CD4-positive, alpha-beta T cell treated with Interferon alpha-2 for 1 hour (primary cell): ENCODE measurements around the gene AMBRA1.

Source experiments
- DNase-seq, 2 donors: peaks; one replicate each; pipeline ENCODE4 v3.0.0-alpha.2; 2020 to 2022

The AMBRA1 gene

DNA sequence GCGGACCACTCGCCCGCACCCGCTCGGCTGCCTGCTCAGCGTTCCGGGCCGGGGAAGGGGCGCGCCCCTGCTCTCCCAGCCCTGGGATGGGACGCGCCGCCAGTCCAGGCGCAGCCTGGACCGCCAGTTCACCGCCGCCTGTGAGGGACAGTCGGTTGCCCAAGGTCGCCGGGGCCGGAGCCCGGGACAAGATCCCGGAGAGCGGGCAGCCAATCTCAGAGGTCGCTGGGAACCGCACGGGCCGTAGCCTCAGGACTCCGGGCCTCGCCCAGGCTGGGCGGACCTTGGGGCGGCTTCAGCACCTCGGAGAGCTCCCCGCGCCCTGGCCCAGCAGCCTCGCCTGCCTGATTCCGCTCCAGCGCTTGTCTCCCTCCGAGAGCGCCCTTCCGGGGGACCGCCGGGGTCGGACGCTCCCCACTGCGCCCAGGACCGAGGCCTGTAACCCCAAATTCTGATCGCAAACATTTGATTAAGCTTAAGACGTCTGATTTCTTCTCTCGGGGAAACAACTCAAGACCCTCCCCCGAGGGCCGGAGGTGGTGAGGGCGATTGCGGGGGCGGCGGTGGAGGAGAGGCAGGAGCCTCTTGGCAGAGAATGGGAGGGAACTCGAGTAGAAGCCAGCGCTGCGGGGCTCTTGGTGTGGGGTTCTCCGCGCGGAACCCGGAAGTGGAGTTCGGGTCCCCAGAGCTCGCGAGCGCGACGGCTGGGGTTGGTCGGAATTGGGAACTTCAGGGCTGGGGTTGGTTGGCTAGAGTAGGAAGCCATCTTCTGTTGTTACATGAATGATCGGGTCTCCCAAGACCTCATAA is 201.2 kb downstream of the AMBRA1 start:
- peak; percentile 69 to 81 for DNase-seq

DNA sequence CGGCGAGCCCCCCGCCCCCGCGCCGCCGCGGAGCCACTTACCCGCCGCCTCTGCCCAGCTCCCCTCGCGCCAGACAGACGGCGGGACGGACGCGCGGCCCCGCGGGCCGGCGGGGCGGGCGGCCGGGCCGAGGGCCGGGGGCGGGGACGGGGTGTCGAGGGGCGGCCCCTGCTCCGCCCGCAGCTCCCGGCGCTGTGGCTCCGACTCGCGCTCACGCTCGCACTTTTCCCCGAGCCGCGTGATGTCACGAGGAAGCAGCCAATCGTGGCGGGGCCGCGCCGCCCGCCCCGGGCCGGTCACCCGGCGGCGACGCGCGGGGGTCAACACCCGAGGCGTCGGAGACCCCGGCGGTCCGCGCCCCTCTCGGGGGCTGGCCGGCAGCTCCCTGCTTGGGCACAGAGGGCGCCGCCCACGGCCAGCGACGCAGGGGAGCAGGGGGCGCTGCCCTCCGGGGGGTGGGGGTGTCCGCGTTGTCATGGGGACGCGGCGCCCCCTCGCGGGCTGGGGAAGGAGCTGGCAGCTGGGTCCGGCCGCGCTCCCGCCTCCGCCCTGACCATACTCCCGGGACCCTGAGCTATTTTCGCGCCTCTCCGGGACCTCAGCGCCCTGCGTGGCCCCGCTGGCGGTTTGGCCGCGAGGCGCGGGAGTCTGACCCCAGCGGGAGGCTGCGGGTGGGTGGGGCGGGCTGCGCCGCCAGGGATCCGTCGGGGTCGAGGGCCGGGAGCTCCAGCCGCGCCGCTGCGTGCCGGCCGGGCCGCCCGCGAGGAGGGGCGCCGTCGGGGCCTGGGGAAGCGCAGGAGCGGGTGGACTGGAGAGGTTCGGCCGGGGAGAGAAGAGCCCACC is 202.0 kb downstream of the AMBRA1 start, which contains the start of gene CHRM4:
TSS of gene CHRM4 (minus strand) at position 199 of the 843 bp plus-strand sequence. CDS start 5,219 bp downstream, outside the sequence.
- no peak for DNase-seq

DNA sequence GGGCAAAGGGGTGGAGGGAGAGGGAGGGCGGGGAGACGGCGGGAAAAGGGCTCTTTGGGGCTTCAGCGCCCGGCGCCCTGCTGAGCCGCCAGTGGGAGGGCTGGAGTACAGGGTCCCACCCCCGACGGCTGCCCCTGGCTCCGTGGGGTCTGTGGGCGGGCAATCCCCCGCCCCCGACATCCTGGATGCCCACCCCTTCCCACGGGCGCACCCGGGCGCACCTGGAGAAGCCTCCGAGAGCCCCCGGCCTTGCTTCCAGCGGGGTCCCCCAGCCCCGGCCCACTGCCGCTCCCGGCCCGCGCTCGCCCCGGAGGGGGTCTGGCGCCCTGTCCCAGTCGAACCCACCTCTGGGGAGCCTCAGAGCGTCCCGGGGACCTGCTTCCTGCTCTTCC is 202.6 kb downstream of the AMBRA1 start:
- no peak for DNase-seq

DNA sequence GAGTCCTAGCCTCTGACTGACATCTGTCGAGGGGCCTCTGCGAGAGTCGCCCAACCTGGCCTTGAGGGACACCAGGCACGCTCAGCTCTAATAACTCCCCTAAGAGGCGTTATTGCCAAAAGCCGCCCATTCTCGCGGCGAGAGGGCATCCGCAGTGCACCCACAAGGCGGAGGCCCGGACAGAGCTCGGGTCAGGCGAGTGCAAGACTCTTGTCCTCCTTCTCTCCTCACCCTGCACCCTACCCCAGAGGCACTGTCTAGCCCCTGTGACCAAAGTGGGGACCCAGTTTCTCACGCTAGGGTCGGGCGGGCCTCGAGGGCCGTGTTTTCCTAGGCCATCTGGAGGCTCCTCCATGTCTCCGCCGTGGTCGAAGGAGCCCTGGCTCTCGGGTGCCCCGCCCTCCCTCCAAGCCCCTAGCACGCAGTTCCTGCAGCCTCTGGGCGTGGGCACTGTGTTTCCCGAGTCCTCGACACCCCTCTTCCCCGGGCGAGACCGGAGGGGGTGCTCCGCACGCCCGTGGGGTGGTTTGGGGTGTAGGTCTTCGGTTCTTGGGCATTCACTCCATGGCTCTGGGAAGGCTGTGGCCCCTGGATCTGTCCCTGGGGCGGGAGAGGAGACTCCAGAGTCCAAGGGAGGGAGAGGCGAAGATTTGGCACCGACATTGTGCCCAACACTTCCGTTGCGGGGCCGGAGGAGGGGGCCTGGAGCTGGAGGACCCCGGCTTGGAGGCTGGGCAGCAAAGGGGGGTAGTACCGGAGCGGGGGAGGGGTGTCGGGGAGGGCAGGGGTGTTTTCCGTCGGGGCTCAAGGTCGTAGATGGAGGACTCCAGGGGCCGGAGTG is 203.3 kb downstream of the AMBRA1 start:
- no peak for DNase-seq

DNA sequence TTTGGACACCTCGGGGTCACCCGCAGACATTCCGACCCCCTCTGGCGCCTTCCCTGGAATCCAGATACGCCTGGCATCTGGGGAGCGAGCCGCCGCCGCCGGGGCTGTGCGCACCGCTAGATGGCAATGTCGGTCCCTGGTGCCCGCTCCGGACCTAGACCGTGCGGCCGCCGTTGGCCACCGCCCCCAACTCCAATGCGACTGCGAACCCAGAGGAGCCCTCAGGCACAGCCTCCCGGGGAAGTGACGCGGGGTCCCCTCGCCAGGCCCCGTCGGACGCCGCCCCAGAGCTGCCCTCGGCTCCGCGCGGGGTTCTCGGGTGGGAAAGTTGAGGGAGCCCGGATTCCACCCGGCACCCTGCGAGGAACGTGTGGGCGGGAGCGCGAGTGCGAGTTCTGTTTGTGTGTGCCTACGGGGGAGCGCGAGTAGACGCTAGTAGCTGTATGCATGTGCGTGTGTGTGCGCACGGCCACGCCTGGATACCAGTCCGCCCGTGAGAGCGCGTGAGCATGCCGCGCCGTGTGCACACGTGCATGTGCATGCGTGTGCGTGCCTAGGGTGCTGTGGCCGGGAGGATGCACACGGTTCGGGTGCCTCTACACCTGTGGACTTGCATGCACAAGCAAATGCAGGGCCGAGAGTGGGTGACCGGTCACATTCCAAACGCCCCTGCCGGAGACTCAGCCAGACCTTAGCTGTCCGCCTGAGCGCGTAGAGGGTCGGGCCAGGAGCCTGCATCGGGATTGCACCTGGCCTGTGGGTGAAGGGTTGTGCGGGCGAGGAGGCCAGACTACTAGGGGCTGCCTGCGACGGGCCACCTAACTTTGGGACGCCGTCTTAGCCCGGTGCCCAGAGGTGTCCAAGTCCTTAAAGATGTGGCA is 204.1 kb downstream of the AMBRA1 start:
- peak in 1 of 2 donors; percentile 17 for DNase-seq

DNA sequence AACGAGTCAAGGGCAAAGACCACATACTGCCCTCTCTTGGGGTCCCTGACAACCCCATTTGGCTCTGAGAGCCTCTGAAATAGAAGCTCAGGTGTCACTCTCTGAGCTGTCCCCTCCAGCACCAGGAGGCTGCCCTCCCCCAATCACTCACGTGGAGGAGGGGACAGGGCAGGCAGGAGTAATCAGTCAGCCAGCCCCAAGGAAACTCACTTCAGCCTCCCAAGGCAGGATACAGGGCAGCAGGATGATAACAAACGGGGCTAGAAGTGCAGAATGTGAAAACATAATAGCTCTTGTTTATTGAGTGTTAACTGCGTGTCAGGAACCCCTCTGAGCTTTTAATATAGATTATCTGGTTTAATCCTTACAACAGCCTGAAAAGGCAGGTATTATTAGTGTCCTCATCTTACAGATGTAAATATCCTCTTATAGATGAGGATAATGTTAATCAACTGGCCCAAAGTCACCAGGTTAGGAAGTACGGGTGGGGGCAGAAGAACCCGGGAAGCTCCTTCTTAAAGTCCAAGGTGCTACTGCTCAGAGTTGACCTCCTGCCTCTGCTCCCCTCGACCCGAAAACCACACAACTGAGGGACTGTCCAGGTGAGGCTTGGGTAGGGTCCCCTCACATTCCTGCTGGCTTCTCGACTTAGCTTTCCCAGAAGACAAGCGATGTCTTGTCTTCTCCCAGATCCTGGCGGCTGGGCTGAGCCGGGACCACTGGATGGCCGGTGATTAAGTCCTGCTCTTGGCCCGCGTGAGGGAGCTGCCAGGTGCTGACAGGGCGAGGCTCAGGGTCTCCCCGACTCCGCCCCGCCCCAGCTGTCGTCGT is 205.0 kb downstream of the AMBRA1 start:
- no peak for DNase-seq

DNA sequence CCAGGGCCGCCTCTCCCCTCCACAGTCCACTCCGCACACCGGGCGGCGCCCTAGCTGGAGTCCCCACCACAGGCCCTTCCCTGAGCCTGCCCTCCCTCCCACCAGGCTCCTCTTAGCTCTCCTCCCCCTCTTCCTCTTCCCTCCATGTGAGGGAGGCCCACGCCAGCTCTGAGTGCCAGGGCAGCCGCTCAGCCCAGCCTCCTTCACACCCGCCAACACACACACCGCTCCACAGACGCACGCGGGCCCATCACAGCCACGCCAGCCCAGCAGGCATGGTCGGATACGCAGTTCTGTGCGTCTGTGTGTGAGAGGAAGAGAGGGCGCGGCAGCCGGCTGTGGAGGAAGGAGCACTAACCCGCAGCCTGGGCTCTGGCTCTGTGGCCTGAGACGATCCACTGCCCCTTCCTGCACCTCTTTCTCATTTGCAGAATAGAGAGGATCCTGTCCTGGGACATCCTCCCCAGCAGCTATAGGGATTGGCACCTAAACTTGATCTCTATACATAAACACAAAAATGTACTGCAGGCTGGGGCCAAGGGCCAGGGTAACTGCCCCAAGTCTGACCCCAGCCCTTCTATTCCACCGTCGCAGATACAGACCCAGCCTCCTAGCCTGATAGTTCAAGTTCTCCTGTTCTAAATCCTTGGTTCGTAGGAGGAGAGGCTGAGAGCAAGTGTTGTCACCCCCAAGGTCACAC is 205.8 kb downstream of the AMBRA1 start:
- no peak for DNase-seq

DNA sequence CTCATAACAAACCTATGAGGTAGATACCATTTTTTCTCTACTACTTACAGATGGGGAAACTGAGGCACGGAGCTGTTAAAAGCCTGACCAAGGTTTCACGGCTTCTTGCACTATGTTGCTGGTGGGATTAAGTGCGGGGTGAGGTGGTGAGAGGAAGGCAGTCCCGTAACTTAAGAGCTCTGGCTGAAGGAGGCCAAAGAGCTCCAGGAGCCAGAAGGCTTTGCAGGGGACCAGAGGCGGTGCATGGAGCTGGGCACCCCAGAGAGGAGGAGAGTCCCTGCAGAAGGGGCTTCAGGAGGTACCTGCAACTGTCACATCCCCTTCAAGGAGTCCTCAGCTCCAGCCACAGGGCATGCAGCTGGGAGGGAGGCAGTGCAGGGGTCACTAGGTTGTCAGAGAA is 206.4 kb downstream of the AMBRA1 start:
- DNase-seq, result no peak

DNA sequence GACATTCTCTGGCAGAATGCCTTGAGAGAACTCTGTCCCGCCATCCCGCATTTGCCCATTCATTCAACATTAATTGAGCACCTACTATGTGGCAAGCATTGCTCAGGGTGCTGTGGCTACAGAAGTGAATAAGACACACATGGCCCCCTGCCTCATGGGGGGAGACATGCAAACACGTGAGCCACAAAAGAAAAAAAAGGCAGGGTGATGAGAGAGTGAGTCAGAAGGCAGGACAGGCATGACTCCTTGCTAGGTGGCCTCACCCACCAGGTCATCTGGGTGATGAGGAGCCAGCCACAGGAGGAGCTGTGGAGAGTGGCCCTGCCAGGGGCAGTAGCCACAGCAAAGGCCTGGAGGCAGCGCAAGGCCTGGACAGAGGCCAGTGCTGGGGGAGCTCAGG is 207.1 kb downstream of the AMBRA1 start:
- DNase-seq, result no peak

DNA sequence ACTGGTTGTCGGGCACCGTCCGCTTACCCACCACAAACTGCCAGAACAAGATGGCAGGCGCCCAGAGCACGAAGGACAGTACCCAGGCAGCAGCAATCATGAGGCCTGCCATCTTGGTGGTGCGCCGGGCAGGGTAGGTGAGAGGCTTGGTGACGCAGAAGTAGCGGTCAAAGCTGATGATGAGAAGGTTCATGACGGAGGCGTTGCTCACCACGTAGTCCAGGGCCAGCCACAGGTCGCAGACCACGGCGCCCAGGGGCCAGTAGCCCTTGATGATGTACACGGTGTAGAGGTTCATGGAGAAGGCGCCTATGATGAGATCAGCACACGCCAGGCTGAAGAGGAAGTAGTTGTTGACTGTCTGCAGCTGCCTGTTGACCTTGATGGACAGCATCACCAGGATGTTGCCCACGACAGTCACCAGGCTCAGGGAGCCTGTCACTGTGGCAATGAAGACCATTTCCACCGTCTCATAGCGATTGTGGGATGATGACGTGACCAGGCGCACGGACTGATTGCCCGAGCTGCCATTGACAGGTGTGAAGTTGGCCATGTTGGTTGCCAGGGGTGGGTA is 207.7 kb downstream of the AMBRA1 start:
- DNase-seq, result no peak

DNA sequence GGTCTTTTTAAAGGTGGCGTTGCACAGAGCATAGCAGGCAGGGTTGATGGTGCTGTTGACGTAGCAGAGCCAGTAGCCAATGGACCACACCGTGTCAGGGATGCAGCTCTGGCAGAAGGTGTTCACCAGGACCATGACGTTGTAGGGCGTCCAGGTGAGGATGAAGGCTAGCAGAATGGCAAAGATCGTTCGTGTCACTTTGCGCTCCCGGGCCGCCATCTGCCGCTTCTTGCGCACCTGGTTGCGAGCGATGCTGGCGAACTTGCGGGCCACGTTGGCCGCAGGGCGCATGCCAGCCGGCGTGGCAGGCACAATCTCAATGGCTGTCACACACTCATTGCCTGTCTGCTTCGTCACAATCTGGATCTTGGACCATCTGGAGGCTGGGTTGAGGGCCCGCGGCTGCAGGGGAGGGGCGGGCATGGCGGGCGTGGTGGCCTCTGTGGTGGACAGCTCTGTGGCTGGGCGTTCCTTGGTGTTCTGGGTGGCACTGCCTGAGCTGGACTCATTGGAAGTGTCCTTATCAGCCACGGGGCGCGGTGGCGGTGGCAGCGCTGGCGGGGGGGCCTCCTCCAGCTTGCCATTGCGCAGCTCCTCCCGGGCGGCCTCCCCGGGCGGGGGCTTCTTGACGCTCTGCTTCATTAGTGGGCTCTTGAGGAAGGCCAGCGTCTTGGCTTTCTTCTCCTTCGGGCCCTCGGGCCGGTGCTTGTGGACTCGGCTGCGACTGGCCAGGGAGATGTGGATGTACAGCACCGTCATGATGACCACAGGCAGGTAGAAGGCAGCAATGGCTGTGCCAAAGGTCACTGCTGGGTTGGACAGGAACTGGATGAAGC is 208.4 kb downstream of the AMBRA1 start:
- DNase-seq, result no peak

DNA sequence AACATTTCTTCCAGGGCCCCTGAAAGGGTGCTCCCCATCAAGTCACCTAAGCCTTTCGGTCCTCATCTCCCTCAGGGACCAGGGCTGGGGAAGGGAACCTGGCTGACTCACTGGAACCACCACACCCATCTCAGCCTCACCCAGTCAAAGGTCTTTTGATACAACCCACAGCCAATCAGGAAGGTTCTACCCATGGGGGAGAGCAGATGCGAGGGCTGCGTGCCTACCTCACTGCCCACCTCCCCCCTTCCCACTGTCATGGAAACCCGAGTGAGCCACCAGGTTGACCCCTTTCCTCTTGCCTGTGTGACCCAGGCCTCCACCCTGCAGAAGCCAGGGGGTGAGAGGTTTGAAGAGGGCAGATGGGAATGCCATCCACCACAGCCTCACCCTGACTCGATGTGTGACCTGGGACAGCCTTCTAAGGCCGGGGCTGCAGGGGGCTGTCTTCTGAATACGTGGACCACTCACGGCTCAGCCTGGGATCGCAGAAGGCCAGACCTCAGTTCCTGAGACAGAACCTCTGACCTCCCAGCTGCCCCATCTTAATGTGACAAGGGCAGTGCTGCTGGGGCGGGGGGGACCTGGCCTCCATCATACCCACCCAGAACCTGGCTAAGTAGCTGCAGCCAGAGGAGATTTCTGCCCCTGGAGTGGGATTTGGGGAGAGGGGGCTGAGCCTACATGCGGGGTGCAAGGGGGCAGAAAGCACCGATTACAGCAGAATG is 209.7 kb downstream of the AMBRA1 start:
- DNase-seq, result no peak

DNA sequence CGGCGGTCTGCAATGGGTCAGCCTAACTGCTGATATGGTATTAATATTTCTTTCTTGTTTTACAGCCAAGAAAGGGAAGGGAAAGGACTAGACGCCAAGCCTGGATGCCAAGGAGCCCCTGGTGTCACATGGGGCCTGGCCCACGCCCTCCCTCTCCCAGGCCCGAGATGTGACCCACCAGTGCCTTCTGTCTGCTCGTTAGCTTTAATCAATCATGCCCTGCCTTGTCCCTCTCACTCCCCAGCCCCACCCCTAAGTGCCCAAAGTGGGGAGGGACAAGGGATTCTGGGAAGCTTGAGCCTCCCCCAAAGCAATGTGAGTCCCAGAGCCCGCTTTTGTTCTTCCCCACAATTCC is 210.4 kb downstream of the AMBRA1 start:
- DNase-seq, result no peak

DNA sequence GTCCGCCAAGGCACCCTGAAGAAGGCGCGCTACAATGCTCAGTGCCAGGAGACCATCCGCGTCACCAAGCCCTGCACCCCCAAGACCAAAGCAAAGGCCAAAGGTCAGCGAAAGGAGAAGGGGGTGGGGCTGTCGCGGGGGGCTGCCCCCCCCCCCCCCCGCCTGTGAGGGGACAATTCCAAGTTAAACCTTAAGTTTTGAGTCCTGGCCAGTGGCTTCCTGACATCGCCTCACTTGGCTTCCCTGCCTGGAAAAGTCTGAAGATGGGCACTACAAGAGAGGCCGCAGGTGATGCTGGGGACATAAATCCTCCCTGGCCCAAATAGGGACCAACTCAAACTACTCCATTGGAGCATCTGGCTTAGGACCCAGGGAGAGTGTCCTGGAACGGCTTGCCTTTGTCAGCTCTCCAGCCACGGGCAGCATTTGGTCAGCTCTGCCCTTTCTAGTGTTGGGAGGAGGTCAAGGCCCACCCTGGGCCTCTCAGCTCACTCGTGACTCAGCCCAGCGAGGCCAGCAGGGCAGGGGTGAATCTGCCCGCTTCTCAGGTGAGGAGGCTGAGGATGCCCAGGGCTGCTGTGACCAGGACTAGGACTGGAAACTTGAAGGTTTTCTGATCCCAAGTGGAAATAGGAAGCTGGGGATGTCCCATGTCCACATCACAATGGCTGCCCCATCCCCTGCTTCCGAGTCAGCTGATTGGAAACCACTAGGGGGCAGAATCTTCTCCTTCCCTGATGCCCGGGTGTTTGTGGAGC is 211.0 kb downstream of the AMBRA1 start:
- DNase-seq, result no peak

DNA sequence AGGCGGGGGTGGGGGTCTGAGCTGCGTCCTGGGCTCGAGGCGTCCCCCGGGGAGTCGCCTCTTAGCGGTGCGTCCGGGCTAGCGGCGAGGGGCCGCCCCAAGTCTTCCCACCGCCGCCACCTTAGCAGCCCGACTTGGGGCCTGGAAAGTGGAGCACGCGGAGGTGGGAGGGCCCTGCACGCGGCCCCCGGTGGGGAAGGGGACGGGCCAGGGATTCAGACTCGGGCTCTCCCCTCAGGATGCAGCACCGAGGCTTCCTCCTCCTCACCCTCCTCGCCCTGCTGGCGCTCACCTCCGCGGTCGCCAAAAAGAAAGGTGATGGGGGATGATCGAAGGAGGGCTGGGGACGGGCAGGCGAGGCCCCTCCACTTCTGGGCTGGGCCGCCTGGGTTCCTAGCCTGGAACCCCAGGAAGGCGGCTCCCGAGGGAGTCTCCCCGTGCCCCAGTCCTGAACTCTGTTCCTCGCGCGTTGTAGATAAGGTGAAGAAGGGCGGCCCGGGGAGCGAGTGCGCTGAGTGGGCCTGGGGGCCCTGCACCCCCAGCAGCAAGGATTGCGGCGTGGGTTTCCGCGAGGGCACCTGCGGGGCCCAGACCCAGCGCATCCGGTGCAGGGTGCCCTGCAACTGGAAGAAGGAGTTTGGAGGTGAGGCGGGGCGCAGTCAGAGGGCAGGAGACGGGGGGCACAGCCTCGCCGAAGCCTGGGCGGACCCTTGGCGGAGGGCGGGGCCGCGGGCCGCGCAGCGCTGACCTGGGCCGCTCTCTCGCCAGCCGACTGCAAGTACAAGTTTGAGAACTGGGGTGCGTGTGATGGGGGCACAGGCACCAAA is 211.8 kb downstream of the AMBRA1 start:
- DNase-seq, result no peak

DNA sequence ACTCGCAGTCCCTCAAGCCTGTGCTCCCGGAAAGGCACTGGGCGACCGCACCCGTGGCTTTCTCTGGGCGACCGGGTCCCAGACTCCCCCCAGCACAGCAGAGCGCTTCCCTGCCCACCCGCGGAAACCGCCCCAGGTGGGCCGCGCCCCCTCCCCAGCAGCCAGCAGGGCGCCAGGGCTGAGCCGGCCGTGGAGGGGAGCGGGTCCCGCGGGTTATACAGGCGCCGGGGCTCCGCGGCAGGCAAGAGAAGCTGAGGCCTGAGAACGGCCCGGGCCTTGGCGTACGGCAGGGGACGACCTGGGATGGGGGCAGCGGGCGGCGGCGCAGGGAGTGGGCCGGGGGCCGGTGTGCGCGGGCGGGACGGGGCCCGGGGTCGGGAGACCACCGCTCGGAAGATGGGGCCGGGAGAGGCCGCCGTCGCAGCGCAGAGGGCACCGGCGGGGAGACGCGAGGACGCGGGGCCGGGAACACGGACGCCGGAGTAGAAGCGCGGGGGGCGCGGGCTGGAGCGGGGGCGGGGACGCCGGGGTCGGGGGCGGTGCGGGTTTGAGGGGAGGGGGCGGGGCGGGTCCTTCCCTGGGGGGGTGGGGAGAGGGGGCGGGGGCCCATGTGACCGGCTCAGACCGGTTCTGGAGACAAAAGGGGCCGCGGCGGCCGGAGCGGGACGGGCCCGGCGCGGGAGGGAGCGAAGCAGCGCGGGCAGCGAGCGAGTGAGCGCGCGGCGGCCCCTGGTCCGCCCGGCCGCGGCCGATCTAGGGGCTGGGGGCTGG is 212.6 kb downstream of the AMBRA1 start, which contains the start of gene MDK:
TSS of gene MDK (plus strand) at position 622 of the 771 bp plus-strand sequence. CDS start 389 bp downstream, outside the sequence.
- DNase-seq, result no peak
